IMR-90 (cell line): Measurements from ENCODE around the gene ZSCAN9. TPM values are rescaled to one million over a fixed set of nuclear protein-coding genes. Genes with fewer than 3 reads are reported as not detected.

Experiments
- ATAC-seq: fragments of 200-7000 bp; cut with Tn5 transposase; 2 replicates; pipeline ENCODE4 v1.9.1; 2020; ENCODE audit warnings: low read depth, mild to moderate bottlenecking, moderate library complexity
- BruUV-seq: library from RNA; stranded (reverse); fragments of 400-500 nt; replicated peaks from 2 replicates; lab custom pipeline; 2021; lab: Mats Ljungman, UMichigan
- CTCF ChIA-PET: fragments of 300-600 bp; formaldehyde crosslinking; extraction: SDS; loops from one replicate; lab custom pipeline; 2021; ENCODE audit warnings: antibody characterized with exemption; lab: Yijun Ruan, JAX
- POLR2A ChIA-PET: fragments of 300-600 bp; sonication (Branson Sonifier 250); formaldehyde crosslinking; loops from one replicate; lab custom pipeline; 2022; ENCODE audit warnings: antibody characterized with exemption; ENCODE audit not compliant: unreplicated experiment; lab: Charles Lee
- DNase-seq: peaks from one replicate; pipeline ENCODE4 v3.0.0; 2013
- H2AFZ ChIP-seq: replicated peaks from 2 replicates; pipeline ENCODE3; 2013; ENCODE audit warnings: low read length, mild to moderate bottlenecking; ENCODE audit not compliant: poor library complexity
- H2AK5ac ChIP-seq: 2 replicates; pipeline ENCODE4 v1.6.1; 2013; ENCODE audit warnings: low read depth, low read length, inconsistent platforms
- H2AK9ac ChIP-seq: replicated peaks from 2 replicates; pipeline ENCODE3; 2013; ENCODE audit warnings: mild to moderate bottlenecking, low read depth, low read length, moderate library complexity; ENCODE audit not compliant: poor library complexity
- H2BK120ac ChIP-seq: 2 replicates; pipeline ENCODE4 v1.6.1; 2013; ENCODE audit warnings: low read depth, low read length, inconsistent platforms
- H2BK15ac ChIP-seq: 3 replicates; pipeline ENCODE4 v1.6.1; 2013; ENCODE audit warnings: low read depth, low read length, inconsistent platforms
- H2BK20ac ChIP-seq: 2 replicates; pipeline ENCODE4 v1.6.1; 2013; ENCODE audit warnings: low read depth, mild to moderate bottlenecking, inconsistent platforms, low read length, moderate library complexity
- H2BK5ac ChIP-seq: 2 replicates; pipeline ENCODE4 v1.6.1; 2013; ENCODE audit warnings: mild to moderate bottlenecking, low read depth, low read length, inconsistent platforms; ENCODE audit not compliant: poor library complexity, severe bottlenecking
- H3K14ac ChIP-seq: replicated peaks from 2 replicates; pipeline ENCODE4 v1.6.1; 2013; ENCODE audit warnings: low read depth, low read length, inconsistent platforms
- H3K18ac ChIP-seq: 2 replicates; pipeline ENCODE4 v1.6.1; 2013; ENCODE audit warnings: low read depth, low read length, control low read depth
- H3K23ac ChIP-seq: 2 replicates; pipeline ENCODE4 v1.6.1; 2013; ENCODE audit warnings: low read depth, low read length, inconsistent platforms
- H3K27ac ChIP-seq: 2 replicates; pipeline ENCODE4 v1.5.1; 2013; ENCODE audit warnings: mild to moderate bottlenecking, control low read depth, low read length; ENCODE audit not compliant: insufficient read depth
- H3K27me3 ChIP-seq: 2 replicates; pipeline ENCODE4 v1.6.1; 2013; ENCODE audit warnings: low read length; ENCODE audit not compliant: control insufficient read depth, insufficient read depth
- H3K36me3 ChIP-seq: 2 replicates; pipeline ENCODE4 v1.6.1; 2013; ENCODE audit warnings: low read length, mixed read lengths; ENCODE audit not compliant: control insufficient read depth, insufficient read depth
- H3K4ac ChIP-seq: 2 replicates; pipeline ENCODE4 v1.6.1; 2013; ENCODE audit warnings: low read depth, low read length, inconsistent platforms
- H3K4me1 ChIP-seq: 2 replicates; pipeline ENCODE4 v1.6.1; 2013; ENCODE audit warnings: low read length, mixed read lengths; ENCODE audit not compliant: control insufficient read depth, insufficient read depth
- H3K4me2 ChIP-seq: 2 replicates; pipeline ENCODE4 v1.6.1; 2013; ENCODE audit warnings: low read depth, mild to moderate bottlenecking, control low read depth, low read length, moderate library complexity
- H3K4me3 ChIP-seq: 2 replicates; pipeline ENCODE4 v1.5.1; 2013; ENCODE audit warnings: low read depth, mild to moderate bottlenecking, control low read depth, low read length, moderate library complexity; ENCODE audit not compliant: insufficient read depth
- H3K56ac ChIP-seq: 2 replicates; pipeline ENCODE4 v1.6.1; 2013; ENCODE audit warnings: low read length, inconsistent platforms; ENCODE audit not compliant: insufficient read depth; ENCODE audit errors: extremely low read depth
- H3K79me1 ChIP-seq, 2 experiments: 2 replicates each; pipeline ENCODE4 v1.6.1; 2013; ENCODE audit warnings: low read length in 2 of 2, inconsistent platforms in 1 of 2, low read depth in 1 of 2
- H3K9ac ChIP-seq: 2 replicates; pipeline ENCODE4 v1.6.1; 2013; ENCODE audit warnings: low read depth, low read length, control low read depth
- H3K9me1 ChIP-seq: 2 replicates; pipeline ENCODE4 v1.6.1; 2013; ENCODE audit warnings: low read length, inconsistent platforms; ENCODE audit not compliant: insufficient read depth
- H3K9me3 ChIP-seq: 2 replicates; pipeline ENCODE4 v1.6.1; 2013; ENCODE audit warnings: low read length; ENCODE audit not compliant: control insufficient read depth, insufficient read depth
- H4K20me1 ChIP-seq: 2 replicates; pipeline ENCODE4 v1.6.1; 2013; ENCODE audit warnings: low read length, inconsistent platforms; ENCODE audit not compliant: insufficient read depth
- H4K5ac ChIP-seq: 2 replicates; pipeline ENCODE4 v1.6.1; 2013; ENCODE audit warnings: mild to moderate bottlenecking, low read depth, low read length, control low read depth
- H4K8ac ChIP-seq, 2 experiments: 2 replicates each; pipeline ENCODE4 v1.6.1; 2013; ENCODE audit warnings: low read depth in 2 of 2, low read length in 2 of 2, control low read depth in 1 of 2, inconsistent platforms in 1 of 2
- H4K91ac ChIP-seq: 2 replicates; pipeline ENCODE4 v1.6.1; 2013; ENCODE audit warnings: low read depth, low read length, inconsistent platforms; ENCODE audit not compliant: insufficient read depth
- BHLHE40 ChIP-seq: fragments of 150-350 bp; IDR thresholded peaks from 2 replicates; pipeline ENCODE4 v1.6.1; 2016; ENCODE audit warnings: mild to moderate bottlenecking, low read depth, low read length
- CEBPB ChIP-seq: IDR thresholded peaks from 2 replicates; pipeline ENCODE4 v1.6.1; 2012; ENCODE audit warnings: low read depth, low read length, improper control_type of control experiment
- CHD1 ChIP-seq: IDR thresholded peaks from 2 replicates; pipeline ENCODE4 v1.6.1; 2012; ENCODE audit warnings: low read depth, low read length, improper control_type of control experiment
- ELK1 ChIP-seq: fragments of 150-350 bp; IDR thresholded peaks from 2 replicates; pipeline ENCODE4 v1.6.1; 2016; ENCODE audit warnings: low read depth, mild to moderate bottlenecking, low read length, moderate library complexity, borderline replicate concordance
- FOS ChIP-seq: fragments of 150-350 bp; IDR thresholded peaks from 2 replicates; pipeline ENCODE4 v1.6.1; 2016; ENCODE audit warnings: low read depth, low read length
- MAFK ChIP-seq: IDR thresholded peaks from 2 replicates; pipeline ENCODE4 v1.6.1; 2012; ENCODE audit warnings: low read depth, low read length, improper control_type of control experiment
- NFE2L2 ChIP-seq: fragments of 150-350 bp; IDR thresholded peaks from 2 replicates; pipeline ENCODE4 v1.6.1; 2016; ENCODE audit warnings: low read depth, mild to moderate bottlenecking, low read length
- RFX5 ChIP-seq: IDR thresholded peaks from 2 replicates; pipeline ENCODE4 v1.8.0; 2012; ENCODE audit warnings: low read depth, mild to moderate bottlenecking, low read length, moderate library complexity
- SMC3 ChIP-seq: fragments of 150-350 bp; IDR thresholded peaks from 2 replicates; pipeline ENCODE4 v1.6.1; 2016; ENCODE audit warnings: low read depth, mild to moderate bottlenecking, antibody characterized with exemption, low read length, moderate library complexity
- WGBS, 2 experiments: methylation state at CpG; one replicate each; pipeline versions ENCODE4 v1.1.5 to v1.1.7; 2013; ENCODE audit warnings: missing lambda C conversion rate in 2 of 2; ENCODE audit not compliant: insufficient read length in 1 of 2; ENCODE audit errors: extremely low coverage in 2 of 2; 5-methylcytosine and 5-hydroxymethylcytosine counted together
- dilution Hi-C: fragments of 300-500 bp; cut with HindIII; formaldehyde crosslinking; loops from one replicate; pipeline ENCODE4 v1.14.3; 2018; ENCODE audit warnings: low sequenced_read_pairs; ENCODE audit not compliant: unreplicated experiment
- in situ Hi-C: fragments of 300-500 bp; cut with MboI; formaldehyde crosslinking; loops from 3 replicates; pipeline ENCODE4 v1.14.3; 2019; ENCODE audit warnings: low sequenced_read_pairs, inconsistent platforms, mixed read lengths
- intact Hi-C: fragments of 100-400 bp; cut with micrococcal nuclease; formaldehyde crosslinking; loops from 2 replicates; pipeline ENCODE4 v1.10.0; 2022
- polyA plus RNA-seq, 3 experiments: library from polyadenylated mRNA; depleted of rRNA; stranded (reverse); fragments of >200 nt; gene quantifications; 2 replicates each; pipeline ENCODE4 v1.2.3, GENCODE V29; 2012; ENCODE audit warnings: low replicate concordance in 1 of 3
- total RNA-seq: library from RNA; depleted of rRNA; stranded (reverse); fragments of >200 nt; gene quantifications from 2 replicates; pipeline ENCODE4 v1.2.3, GENCODE V29; 2012
- TF ChIP-seq, protein P1 (sequence below): conservative IDR thresholded peaks from 2 replicates; pipeline ENCODE4 v1.5.1; 2012; ENCODE audit warnings: mild to moderate bottlenecking, low read depth, low read length, improper control_type of control experiment

Gene ZSCAN9
- total and polyA plus RNA-seq, 2 of the 4 experiments (the other 2 are of a cell fraction) = 13.7 to 17.7 TPM

DNA sequence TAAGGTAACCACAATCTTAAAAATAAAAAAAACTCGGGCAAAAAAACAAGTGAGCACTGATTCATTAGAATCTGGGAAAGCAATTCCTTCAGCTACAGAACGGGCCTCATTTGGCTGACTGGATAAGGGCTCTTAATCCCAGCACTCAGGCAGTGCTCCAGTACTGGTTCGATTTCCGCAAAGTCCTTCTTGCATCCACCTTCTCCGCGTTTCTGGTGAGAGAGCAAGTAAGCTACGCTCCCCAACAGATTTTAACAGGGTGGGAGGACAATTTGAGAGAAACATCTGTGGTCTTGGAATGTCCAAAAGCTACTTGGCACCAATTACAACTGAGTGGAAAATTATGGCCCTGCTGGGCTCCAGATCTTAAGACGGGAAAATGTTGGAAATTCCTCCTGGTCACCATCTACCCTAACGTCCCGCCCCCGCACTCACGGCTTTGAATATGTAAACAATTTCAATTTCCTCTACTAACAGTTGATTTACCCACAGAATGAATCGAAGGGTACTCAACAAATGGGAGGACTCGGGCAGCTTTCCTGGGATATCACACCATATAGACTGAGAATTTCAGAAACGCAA lies 18.1 kb upstream of the ZSCAN9 start:
- H2AK5ac ChIP-seq = no peak overlapping the region
- no peak overlapping the region for H2BK20ac ChIP-seq
- ATAC-seq = peak; percentile 36
- H2BK15ac ChIP-seq = no peak overlapping the region
- 0 out of 2 replicates have a peak overlapping the region, but pooled peaks have one; percentile 31 for H3K23ac ChIP-seq
- no peak overlapping the region for H2BK120ac ChIP-seq
- H4K91ac ChIP-seq = no peak overlapping the region
- H3K27me3 ChIP-seq = peaks cover 37% of the 10 kb centered on the region
- H4K8ac ChIP-seq = no peak overlapping the region
- no peaks in the 10 kb centered on the region for H3K9me1 ChIP-seq
- intact Hi-C loops = loop anchor here (5.0 kb wide), 1 partner anchor 45 kb away; no protein-coding TSS in a partner anchor
- DNase-seq = peak; percentile 5
- no peak overlapping the region for H3K4ac ChIP-seq
- H3K27ac ChIP-seq = no peak overlapping the region
- no peak overlapping the region for H2BK5ac ChIP-seq
- ChIA-PET POLR2A (no interaction called here), CTCF (interaction anchor here (1.1 kb wide), 1 partner anchor 22 kb away, joined by 4 read pairs; no protein-coding TSS in a partner anchor)
- in situ Hi-C loops = no loop called here
- no peak overlapping the region for H3K18ac ChIP-seq
- H2AK9ac ChIP-seq = no peak overlapping the region
- H4K5ac ChIP-seq = no peak overlapping the region
- H4K20me1 ChIP-seq = no peaks in the 10 kb centered on the region
- no TSS peak for BruUV-seq
- no peak overlapping the region for H3K56ac ChIP-seq
- H3K4me2 ChIP-seq = peak overlapping the region; percentile 71
- 20% methylated on average over 1 of the region's 15 CpGs; no CpG with 5 or more reads in 1 of the 2 experiments for WGBS, 2 experiments
- no peaks in the 10 kb centered on the region for H3K79me1 ChIP-seq
- peak overlapping the region; percentile 89 for H2AFZ ChIP-seq
- no peaks in the 10 kb centered on the region for H3K4me1 ChIP-seq
- dilution Hi-C loops = no loop called here
- H3K4me3 ChIP-seq = peak overlapping the region; percentile 48
- peaks cover 3% of the 10 kb centered on the region for H3K9me3 ChIP-seq
- no peak overlapping the region for H3K14ac ChIP-seq
- no peak overlapping the region for H3K9ac ChIP-seq
- TF ChIP-seq RFX5 (no peak), NFE2L2 (no peak), BHLHE40 (no peak), CHD1 (no peak), CEBPB (no peak), ELK1 (no peak), SMC3 (no peak), MAFK (no peak), FOS (no peak)
- TF ChIP-seq, protein P1, sequence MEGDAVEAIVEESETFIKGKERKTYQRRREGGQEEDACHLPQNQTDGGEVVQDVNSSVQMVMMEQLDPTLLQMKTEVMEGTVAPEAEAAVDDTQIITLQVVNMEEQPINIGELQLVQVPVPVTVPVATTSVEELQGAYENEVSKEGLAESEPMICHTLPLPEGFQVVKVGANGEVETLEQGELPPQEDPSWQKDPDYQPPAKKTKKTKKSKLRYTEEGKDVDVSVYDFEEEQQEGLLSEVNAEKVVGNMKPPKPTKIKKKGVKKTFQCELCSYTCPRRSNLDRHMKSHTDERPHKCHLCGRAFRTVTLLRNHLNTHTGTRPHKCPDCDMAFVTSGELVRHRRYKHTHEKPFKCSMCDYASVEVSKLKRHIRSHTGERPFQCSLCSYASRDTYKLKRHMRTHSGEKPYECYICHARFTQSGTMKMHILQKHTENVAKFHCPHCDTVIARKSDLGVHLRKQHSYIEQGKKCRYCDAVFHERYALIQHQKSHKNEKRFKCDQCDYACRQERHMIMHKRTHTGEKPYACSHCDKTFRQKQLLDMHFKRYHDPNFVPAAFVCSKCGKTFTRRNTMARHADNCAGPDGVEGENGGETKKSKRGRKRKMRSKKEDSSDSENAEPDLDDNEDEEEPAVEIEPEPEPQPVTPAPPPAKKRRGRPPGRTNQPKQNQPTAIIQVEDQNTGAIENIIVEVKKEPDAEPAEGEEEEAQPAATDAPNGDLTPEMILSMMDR = no peak
- H3K36me3 ChIP-seq = no peaks in the 10 kb centered on the region
